NCI-H2107 treated with DMSO at 0.1 percent for 48 hours (cell line): ENCODE measurements around the gene MMP25.

Experiments used
- DNase-seq: peaks from one replicate; lab custom pipeline; 2025; ENCODE audit not compliant: unreplicated experiment; lab: John Stamatoyannopoulos, UW

MMP25 gene

GRCh38 chr16:3089717-3090592 is 43.6 kb downstream of the MMP25 start:
- DNase-seq, result no peak

- no peak for DNase-seq
Measured at GRCh38 chr16:3091551-3091950, 45.2 kb downstream of the MMP25 start.

- no peak for DNase-seq
Measured at GRCh38 chr16:3092501-3092941, 46.2 kb downstream of the MMP25 start.

GRCh38 chr16:3094289-3095027 is 48.1 kb downstream of the MMP25 start:
- peak; percentile 35 for DNase-seq

GRCh38 chr16:3095869-3096268 is 49.5 kb downstream of the MMP25 start:
- DNase-seq, result no peak

- no peak for DNase-seq
Measured at GRCh38 chr16:3096362-3096761, 50.0 kb downstream of the MMP25 start.

- no peak for DNase-seq
Measured at GRCh38 chr16:3097266-3097665, 50.9 kb downstream of the MMP25 start.

- DNase-seq, result no peak
Measured at GRCh38 chr16:3098459-3099394, 52.4 kb downstream of the MMP25 start, which contains the start of gene ZSCAN10. TSS of gene ZSCAN10 (minus strand) at chr16:3099294. CDS start at chr16:3092937, 6,357 bp downstream.

- no peak for DNase-seq
Measured at GRCh38 chr16:3099395-3099731, 53.0 kb downstream of the MMP25 start.

- peak; percentile 34 for DNase-seq
Measured at GRCh38 chr16:3099732-3100499, 53.6 kb downstream of the MMP25 start.

- no peak for DNase-seq
Measured at GRCh38 chr16:3101018-3101840, 54.9 kb downstream of the MMP25 start.

- DNase-seq, result peak; percentile 70
Measured at GRCh38 chr16:3101841-3102470, 55.6 kb downstream of the MMP25 start.

- peak; percentile 65 for DNase-seq
Measured at GRCh38 chr16:3106205-3106928, 60.0 kb downstream of the MMP25 start.
